Measurements from ENCODE around the gene SIK2.

SIK2 gene

DNA sequence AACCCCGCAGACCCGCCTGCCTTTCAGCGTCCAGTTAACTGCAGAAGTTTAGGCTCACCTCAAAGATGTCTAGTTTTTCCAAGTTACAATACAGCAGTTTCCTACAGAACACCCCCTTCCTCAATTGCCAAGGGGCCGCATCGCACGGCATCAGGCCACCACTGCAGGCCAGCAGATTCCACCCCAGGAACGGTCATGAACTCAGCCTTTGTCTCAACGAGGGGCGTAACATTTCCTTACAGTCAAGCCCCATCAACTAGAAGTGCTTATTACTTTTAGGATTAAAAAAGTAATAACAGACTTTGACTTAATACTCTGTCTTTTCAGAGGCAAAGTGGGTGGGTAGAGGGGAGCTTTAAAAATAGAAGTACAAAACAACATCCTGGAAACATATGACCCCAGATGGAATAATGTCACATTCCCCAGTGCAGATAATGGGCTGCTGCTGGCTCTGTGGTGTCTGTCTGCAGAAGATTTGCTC is 127.6 kb downstream of the SIK2 start:
- no peak for DNase-seq (ENCODE audit: low read depth)

DNA sequence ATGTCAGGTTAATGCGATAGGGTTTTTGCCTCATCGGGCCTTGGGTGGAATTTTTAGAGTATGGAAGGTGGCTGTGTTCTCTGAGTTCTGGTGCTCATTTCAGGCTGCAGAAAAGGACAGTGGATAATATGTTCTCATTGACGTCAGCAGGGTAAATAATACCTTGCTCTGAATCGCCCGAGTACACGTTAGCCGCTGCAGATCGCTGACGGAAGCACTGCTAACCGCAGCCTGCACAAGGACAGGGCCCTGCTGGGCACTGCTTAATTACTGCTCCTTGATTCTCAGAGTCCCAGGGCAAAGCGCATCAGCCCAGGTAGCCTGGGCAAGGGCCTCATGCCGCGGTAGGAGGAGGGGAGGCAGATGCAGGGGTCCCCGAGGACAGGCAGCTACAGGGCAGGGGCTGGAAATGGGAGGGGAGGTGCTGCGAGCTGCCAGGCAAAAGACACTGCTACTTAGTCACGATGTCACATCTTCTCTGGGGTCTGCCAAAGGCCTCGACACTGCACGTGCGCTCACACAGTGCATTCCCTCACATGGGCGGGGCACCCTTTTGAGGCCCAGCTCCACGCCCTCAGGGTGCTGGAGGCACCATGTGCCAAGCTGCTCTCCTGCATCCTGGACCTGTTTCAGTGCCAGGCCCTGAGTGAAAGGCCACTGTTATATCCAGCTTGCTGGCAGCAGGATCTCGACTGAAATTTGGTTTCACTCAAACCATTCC is 128.8 kb downstream of the SIK2 start:
- DNase-seq (ENCODE audit: low read depth), result no peak

DNA sequence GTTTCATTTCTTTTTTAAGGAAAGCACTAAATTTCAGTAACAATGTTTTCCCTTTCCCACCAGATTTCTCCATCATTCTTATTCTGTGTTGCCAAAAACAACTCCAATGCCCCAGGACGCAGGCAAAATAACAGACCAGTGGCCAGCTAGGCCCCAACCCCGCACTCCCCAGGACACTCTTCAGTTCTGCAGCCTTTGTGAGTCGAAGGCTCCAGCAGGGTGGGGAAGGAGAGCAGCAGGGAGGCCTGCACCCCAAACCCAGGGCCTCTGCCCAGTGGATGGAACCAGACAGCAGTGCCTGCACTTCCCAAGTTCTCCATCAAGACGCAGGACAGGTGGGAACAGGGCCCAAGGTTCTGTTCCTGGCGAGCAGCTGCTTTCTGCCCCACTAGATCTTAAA is 129.6 kb downstream of the SIK2 start:
- DNase-seq (ENCODE audit: low read depth), result no peak

DNA sequence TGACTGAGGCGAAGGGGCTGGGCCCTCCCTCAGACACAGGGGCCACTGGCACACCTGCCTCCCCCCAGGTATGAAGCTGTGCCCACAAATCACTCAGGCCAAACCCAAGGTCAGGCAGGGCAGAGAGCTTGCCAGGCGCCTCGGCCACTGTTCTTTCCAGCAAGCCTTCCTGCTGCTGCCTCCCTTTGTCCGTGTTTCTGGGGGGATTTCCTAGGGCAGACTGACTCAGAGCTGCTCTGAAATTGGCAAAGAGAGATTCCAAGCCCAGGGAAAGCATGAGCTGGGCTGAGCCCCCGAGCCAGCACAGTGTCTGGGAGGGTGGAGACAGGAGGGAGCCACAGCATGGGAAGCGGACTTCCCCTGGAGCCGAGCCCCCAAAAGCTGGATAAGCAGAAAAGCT is 130.8 kb downstream of the SIK2 start:
- DNase-seq (ENCODE audit: low read depth), result no peak

DNA sequence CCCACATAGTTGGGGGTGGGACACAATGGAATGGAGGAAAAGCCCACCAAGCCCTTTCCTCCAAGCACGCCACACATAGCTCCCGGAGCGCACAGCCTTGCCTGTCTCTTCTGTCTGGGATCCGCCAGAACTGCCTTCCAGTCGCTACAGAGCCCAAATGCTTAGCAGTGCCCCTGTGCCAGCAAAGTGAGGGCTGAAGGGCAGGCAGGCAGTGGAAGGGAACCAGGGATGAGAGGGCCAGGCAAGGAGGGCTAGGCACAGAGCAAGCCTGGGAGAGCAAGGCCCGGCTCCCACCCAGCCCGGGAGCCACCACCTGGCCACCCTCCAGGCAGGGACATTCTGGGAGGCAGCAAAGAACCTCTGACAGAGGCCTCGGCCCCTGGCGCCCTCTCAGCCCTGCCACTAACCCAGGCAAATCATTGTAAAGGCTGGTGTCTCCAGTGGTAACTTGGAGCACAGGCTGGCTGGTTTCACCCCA is 131.4 kb downstream of the SIK2 start:
- no peak for DNase-seq (ENCODE audit: low read depth)

DNA sequence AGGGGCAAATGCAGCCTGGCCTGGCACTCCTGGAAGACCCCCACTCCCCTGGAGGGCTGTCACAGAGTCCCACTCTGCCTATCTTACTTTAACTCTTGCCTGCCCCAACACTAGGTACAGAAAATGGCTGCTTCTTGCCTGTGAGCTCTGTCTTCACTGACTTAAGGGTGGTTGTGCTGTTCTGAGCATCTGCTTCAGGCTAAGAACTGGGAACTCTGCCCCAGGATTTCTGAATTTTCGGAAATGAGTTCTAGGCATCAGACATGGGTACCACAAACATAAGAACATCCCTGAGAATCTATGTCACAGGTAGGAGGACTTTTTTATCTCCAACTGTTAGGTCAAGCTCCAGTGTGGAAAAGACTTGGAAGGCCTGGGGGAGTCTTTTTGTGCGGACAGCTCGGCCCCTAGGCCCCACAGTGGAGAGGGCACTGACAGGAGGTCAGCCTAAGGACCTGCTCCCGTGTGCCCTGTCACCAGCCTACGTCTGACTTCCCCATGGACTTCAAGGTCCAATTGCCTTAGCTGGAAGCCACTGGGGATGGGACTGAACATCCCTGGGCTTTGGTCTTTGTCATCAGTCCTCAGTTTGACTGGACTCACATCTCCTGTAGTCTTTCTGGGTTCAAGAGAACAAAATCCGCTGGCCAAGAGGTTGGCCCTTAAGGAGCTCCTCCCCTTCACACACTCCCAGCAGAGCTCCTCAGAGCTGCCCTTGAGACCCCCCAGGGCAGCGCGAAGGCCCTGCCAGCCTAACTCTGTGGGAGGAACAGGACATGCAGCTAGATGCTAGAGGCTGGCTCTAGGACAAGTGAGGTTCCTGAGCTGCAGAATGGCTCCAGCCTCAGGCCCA is 132.1 kb downstream of the SIK2 start:
- DNase-seq (ENCODE audit: low read depth), result no peak

DNA sequence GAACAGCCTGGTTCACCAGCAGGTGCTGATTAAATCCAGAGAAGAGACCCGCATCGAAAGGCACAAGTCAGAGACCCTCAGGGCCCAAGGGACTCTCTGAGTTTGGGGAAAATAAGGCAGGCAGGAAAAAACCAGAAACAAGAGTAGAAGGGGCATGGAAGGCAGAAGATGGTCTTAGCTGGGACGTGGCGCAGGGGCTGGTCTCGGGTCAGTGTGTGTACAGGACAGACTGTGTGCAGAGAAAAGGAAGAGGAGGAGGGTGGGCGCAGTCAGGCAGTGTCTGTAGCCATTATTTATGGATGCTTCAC is 132.7 kb downstream of the SIK2 start:
- no peak for DNase-seq (ENCODE audit: low read depth)

DNA sequence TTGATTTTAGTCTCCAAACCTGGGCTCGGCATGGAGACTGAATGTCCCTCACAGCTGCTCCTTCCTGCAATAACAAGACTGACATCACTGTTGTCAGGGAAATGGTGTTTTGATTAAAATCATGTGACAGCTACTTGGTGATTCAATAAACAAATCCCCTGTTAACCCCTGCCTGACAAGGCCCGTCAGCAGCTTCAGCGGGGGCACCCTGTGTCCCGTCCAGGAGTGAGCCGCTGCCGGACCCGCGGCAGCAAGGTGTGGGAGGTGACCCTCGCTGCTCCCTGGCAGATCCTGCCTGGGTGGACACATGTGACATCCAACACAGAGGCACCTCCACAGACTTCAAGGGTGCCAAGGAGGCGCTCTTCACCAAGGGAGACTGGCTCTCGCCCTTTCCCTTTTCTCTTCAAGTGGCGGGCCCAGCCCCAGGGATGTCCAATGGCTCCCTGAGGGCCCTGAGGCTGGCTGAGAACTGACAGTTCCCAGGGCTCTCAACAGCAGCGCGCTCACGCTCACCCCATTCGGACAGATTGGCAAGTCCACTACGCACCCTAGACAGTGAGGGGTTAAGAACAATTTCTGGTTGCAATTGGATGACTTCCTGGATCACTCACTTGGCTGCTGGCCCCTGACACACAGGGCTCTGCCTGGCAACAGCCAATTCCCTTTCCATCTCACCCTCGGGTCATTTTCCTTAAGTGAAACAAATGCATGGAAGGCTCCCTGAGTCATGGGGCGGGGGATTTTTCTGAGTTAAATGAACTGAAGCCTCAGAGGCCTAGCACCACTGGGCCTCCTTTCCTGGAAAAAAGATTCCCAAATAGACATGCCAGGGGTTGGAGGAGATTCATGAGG is 133.2 kb downstream of the SIK2 start:
- DNase-seq (ENCODE audit: low read depth), result peak; percentile 63

DNA sequence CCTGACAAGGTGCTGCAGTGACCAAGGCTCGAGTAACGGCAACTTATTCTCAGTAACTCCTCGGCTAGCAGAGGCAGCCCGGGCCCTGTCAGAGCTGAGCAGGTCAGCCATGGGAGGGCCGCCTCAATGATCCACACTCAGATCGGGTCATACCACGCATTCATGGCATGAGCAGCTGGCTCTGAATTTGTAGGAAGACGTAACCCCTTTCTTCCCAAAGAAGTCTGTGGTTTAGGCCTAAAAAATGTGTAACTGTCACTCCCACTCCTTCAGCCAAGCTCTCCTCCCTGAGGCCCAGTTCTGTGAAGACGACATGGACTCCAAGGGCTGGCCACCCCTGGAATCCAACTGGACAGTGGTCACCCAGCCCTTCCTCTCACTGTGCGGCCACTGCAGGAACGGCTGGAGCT is 133.9 kb downstream of the SIK2 start:
- DNase-seq (ENCODE audit: low read depth), result no peak

DNA sequence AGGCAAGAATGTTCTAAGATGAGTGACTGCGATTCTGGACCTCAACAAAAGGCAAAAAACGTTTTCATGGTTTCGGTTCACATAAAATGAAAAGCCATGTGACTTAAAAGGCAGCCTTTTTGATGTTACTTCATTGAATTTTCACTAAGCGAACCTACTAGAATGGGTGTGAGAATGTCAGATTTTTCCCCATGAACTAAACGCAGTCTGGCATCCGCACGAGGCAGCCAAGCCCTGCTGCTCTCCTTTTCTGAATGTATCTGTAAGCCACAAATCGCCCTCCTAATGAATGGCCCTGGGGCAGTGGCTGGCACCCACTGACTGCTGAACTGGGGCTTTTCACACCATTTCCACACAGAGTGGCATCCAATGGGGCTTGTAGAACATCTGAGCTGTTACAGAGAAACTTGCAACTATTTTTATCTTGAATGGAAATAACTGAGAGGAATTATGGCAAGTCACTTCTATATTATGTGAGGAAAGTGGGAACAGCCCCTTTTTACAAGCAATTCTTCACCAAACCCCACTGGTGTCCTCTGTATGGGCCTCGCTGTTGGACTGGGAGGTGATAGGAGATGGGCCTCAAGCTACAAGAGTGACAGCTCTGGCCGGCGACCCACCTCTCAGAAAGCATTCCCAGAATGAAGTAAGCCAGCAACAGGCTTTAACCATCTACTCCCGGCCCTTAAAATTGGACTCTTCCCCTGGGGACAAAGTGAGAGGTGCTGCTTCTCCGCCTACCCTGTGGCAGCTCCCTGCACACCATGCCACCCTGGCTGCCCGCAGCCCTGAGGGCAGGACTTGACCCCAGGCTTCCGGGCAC is 134.6 kb downstream of the SIK2 start:
- no peak for DNase-seq (ENCODE audit: low read depth)

DNA sequence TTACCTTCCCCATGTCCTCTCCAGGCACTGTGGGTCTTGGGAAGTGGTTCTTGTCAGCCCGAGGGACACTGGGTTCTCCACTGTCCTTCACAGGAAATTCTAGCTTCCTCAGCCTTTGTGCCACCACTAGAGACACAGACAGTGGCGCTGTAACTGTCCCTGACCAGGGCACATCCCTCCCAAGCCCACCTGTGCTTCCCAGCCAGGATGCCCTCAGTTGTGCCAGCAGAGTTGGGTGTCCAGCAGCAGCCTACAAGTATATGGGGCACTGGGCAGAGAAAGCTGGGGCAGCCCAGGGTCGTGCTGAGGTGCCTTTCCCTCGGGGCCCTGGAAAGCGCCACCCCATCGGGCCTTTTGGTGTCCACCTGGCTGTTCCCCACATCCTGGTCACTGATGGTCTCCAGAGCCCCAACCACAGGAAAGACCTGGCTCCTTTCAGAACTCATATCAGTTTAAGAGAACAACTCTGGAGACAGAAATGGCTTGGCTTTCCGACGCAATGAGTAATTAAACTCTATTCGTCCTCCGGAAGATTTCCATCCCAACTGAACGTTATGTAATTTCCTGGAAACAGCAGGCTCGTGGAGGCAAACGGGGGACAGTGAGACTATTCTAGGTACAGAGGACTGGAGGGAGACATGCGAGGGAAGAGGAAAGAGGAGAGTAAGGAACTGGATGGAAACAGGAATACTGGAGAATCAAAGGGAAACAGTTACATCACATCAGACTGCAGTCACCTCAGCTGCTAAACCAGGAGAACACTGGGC is 135.4 kb downstream of the SIK2 start:
- DNase-seq (ENCODE audit: low read depth), result no peak

DNA sequence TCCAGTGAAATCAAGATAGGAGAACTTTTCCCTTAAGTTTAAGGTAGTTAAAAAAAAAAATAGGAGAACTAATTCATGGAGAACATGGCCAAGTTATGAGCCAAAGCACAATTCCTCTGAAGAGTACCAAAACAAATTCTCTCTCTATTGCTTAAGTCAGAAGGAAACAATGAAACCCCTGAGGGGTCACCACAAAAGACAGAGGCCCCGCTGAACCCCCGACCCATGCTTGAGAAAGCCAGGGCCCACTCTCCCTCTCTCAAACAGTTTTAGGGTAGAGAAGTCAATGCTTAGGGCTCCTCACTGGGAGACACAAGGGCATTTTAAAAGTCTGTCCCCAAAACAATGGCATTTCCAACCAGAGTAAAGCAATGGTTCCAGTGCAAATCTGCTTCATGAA is 137.1 kb downstream of the SIK2 start:
- DNase-seq (ENCODE audit: low read depth), result no peak

DNA sequence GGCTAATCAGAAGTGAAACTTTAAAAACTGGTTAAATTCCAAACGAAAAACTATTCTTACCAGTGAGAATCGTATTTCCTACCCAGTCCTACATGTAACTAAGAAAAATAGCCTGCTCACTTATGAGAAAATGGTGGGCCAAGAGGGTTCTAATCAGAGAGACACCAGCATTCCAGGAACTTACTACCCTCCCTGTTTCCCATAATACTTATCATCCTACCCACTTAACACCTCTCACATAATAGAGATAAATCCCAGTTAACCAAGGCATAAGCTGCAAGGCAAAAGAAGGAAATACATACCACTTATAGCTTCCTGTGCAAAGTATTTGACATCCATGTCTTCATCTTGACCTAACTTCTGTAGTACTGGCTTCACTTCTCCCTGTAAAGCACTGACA is 139.5 kb downstream of the SIK2 start:
- DNase-seq (ENCODE audit: low read depth), result no peak

DNA sequence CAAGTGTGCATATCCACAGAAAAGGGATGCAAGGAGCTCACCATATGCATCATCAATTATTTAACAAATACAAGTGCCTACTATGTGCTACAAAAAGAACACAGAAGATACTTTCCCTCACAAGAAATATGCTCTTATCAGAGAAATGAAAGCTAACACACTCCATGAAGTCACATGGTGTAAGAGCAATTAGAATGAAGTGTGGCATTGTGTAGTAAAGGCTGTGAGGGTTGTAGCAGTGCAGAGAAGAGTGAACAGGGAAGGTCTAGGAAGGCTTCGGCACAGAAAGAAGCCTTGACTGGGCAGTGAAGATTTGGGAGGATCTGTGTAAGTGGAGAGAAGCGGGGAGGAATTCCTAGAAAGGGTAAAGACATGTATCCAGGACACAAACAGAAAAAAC is 141.5 kb downstream of the SIK2 start:
- no peak for DNase-seq (ENCODE audit: low read depth)

DNA sequence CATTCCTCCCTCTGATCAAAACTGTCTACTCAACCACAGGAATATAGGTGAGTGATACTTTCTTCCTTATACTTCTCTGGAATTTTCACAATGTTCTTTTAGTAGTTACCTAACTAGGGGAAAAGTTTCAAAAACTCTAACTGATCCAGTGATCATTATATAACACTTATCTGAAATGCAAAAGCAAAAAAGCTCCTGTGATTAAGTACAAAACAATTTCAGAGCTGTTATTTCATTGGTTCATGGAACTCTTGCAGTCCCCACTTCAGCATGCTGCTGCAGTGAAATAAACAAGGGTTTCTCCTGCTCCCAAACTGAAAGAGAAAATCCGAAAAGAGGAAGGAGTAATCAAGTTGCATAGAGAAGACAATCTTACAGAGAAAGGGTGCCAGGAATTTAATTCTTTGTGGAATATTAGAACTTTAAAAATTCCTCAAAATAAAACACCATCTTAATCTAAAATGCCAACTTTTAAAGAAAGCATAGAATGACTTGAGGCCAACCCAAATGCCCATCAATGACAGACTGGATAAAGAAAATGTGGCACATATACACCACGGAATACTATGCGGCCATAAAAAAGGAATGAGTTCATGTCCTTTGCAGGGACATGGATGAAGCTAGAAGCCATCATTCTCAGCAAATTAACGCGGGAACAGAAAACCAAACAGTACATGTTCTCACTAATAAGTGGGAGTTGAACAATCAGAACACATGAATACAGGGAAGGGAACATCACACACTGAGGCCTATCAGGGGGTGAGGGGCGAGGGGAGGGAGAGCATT is 143.7 kb downstream of the SIK2 start:
- DNase-seq (ENCODE audit: low read depth), result no peak

DNA sequence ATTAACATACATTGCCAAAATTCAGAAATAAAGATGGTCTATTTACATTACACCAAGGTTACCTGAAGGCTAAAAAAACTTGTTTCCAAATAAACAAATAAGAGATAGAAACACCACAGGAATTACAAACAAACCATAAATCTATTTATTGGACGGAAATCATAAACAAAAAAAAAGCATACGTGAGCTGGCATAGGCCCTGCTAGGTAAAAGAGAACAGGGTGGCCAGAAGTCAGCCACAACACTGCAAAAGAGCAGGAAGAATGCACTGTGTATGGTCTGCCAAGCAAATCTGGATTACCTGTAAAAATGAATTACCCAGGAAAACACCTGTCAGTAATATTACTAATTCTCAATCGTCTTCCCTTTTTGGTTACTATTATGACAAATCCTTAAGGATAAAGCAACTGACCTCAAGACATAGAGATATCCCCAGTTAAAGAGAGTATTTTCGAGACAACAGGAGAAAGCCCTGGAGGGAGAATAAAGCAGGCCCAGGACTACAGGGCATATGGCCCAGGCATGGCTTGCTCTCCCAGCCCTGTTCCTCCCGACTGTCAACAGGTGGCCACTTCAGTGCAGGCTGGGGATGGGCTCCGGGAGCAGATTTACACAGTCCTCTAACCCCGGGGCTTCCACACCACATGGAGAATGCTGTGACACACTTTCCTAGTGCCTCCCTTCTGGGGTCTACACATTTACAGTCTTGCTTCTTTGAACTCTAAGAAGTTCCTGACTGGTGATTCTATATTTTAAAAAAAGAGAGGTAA is 146.0 kb downstream of the SIK2 start:
- no peak for DNase-seq (ENCODE audit: low read depth)

DNA sequence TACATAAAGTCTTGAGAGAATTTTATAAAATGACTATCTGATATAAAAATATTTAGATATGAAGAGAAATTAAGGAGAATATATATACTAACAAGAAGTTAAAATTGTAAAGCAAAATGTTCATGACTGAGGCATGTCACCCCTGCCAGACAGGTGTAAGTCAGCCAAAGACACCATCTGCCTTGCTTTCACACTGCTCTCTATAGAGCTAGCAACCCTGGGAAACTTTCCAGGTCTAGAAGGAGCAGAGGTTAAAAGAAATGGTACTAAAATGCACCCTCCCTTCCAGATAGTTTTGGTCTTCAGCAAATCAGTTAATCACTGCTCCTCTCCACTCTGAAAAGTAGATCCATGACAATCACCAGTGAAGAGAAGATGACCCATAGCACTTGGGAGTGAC is 147.4 kb downstream of the SIK2 start:
- DNase-seq (ENCODE audit: low read depth), result no peak

DNA sequence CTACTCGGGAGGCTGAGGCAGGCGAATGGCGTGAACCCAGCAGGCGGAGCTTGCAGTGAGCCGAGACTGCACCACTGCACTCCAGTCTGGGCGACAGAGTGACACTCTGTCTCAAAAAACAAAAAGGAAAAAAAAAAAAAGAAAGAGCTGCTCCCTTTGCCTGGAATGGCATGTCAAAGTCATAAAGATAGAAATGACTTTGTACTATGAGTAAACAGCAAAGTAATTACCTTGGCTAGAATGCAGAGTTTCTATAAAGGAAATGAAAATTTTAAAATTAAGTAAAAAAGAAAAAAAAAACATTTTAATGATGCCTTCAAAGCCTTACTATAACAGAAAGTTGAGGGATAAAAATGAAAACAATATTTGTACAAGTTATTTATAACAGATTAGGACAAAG is 153.8 kb downstream of the SIK2 start:
- no peak for DNase-seq (ENCODE audit: low read depth)

DNA sequence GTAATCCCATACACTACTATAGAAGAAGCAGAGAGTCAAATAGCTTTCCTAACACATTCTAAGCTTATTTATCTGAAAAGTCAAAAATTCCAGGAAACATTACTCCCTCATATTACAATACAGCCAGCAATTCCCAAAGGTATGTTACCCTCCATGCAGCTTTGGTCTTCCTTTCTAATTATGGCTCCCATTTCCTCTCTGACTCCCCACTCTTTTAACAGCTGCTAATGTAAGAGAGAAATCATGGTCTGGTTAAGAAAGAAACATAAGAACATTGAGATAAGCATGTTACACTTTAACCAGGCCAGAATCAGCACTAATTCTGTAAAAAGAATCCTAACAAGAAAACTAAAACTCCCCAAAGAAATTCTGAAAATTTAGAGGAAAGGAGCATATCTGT is 157.1 kb downstream of the SIK2 start:
- DNase-seq (ENCODE audit: low read depth), result no peak

Measured in HS-27A (cell line).